A549 (cell line): ENCODE data around the gene HPN. TPM values are rescaled to one million over a fixed set of nuclear protein-coding genes. Genes with fewer than 3 reads are reported as not detected.

Experiments
- ATAC-seq, 2 experiments: fragments of 200-7000 bp in 1 of 2; fragments of >200 bp in 1 of 2; cut with Nextera tagmentation in 1 of 2; cut with Tn5 transposase in 1 of 2; 3 replicates each; pipeline versions ENCODE4 v1.8.0 to v1.9.1; 2018 to 2020; ENCODE audit warnings: mild to moderate bottlenecking in 1 of 2, moderate library complexity in 1 of 2
- CTCF ChIA-PET: fragments of 300-600 bp; sonication (Branson Sonifier 250); formaldehyde crosslinking; extraction: SDS; loops from one replicate; lab custom pipeline; 2021; ENCODE audit warnings: antibody characterized with exemption, inconsistent platforms; lab: Yijun Ruan, JAX
- POLR2A ChIA-PET: fragments of 350-600 bp; formaldehyde crosslinking; extraction: SDS; loops from one replicate; lab custom pipeline; 2021; ENCODE audit warnings: antibody characterized with exemption, inconsistent platforms; lab: Yijun Ruan, JAX
- DNase-seq, 2 experiments: peaks; one replicate each; pipeline versions ENCODE4 v3.0.0 to v3.0.0-alpha.2; 2011 to 2016; ENCODE audit warnings: low read depth in 1 of 2, low spot score in 1 of 2
- FAIRE-seq: peaks from 2 replicates; lab custom pipeline; 2011; peaks lifted over from hg19 to GRCh38; lab: Jason Lieb, UNC
- H3K27ac ChIP-seq, 2 experiments: fragments of >200 bp; sonication (Bioruptor Twin); formaldehyde crosslinking; 3 replicates each; pipeline ENCODE4 v1.5.1; 2016 to 2017
- H3K4me1 ChIP-seq: fragments of >200 bp; sonication (Bioruptor Twin); formaldehyde crosslinking; 3 replicates; pipeline ENCODE4 v1.6.1; 2016
- H3K4me2 ChIP-seq: fragments of >200 bp; sonication (Bioruptor Twin); formaldehyde crosslinking; 3 replicates; pipeline ENCODE4 v1.6.1; 2016
- H3K4me3 ChIP-seq: fragments of >200 bp; sonication (Bioruptor Twin); formaldehyde crosslinking; 3 replicates; pipeline ENCODE4 v1.5.1; 2016
- H3K9me3 ChIP-seq: fragments of >200 bp; sonication (Bioruptor Twin); formaldehyde crosslinking; 3 replicates; pipeline ENCODE4 v1.6.1; 2016
- CHD4 ChIP-seq: fragments of 200-600 bp; sonication (generic); IDR thresholded peaks from 2 replicates; pipeline ENCODE4 v1.6.1; 2016; ENCODE audit warnings: antibody characterized with exemption, mild to moderate bottlenecking, borderline replicate concordance
- FOSL2 ChIP-seq, 2 experiments: fragments of 450-650 bp in 1 of 2; fragments of >200 bp in 1 of 2; sonication (Bioruptor Twin) in 1 of 2; formaldehyde crosslinking; IDR thresholded peaks; 2 replicates each; pipeline versions ENCODE4 v1.5.0 to v1.6.1; 2016 to 2020; ENCODE audit warnings: mild to moderate bottlenecking in 1 of 2, moderate library complexity in 1 of 2
- HOXB13 ChIP-seq: fragments of 250-450 bp; sonication (Bioruptor Pico); IDR thresholded peaks from 2 replicates; pipeline ENCODE4 v1.5.0; 2020; ENCODE audit warnings: low read depth, mild to moderate bottlenecking, moderate library complexity
- HOXB5 ChIP-seq: fragments of 250-450 bp; sonication (Bioruptor Pico); IDR thresholded peaks from 2 replicates; pipeline ENCODE4 v1.5.0; 2020; ENCODE audit warnings: mild to moderate bottlenecking, moderate library complexity
- KDM5A ChIP-seq: fragments of 200-600 bp; sonication (generic); IDR thresholded peaks from 2 replicates; pipeline ENCODE4 v1.6.1; 2016; ENCODE audit warnings: antibody characterized with exemption, mild to moderate bottlenecking
- MAFK ChIP-seq: fragments of 450-650 bp; IDR thresholded peaks from 2 replicates; pipeline ENCODE4 v1.6.1; 2014; ENCODE audit not compliant: partially characterized antibody
- PHF8 ChIP-seq: fragments of 200-600 bp; sonication (generic); IDR thresholded peaks from 2 replicates; pipeline ENCODE4 v1.6.1; 2016; ENCODE audit warnings: low read depth, mild to moderate bottlenecking, antibody characterized with exemption, moderate library complexity, borderline replicate concordance
- POLR2AphosphoS2 ChIP-seq: conservative IDR thresholded peaks from 2 replicates; pipeline ENCODE4 v1.6.1; 2012; ENCODE audit warnings: low read length, improper control_type of control experiment, inconsistent platforms
- RAD21 ChIP-seq, 2 experiments: fragments of >200 bp in 1 of 2; sonication (Bioruptor Twin) in 1 of 2; formaldehyde crosslinking in 1 of 2; IDR thresholded peaks in 1 of 2; conservative IDR thresholded peaks in 1 of 2; 2 replicates in 1 of 2; 3 replicates in 1 of 2; pipeline ENCODE4 v1.6.1; 2012 to 2018; ENCODE audit warnings: inconsistent platforms in 1 of 2
- RCOR1 ChIP-seq: fragments of 150-350 bp; IDR thresholded peaks from 2 replicates; pipeline ENCODE4 v1.6.1; 2014; ENCODE audit warnings: antibody characterized with exemption, low read length, low read depth
- RFX5 ChIP-seq: fragments of 450-650 bp; IDR thresholded peaks from 2 replicates; pipeline ENCODE4 v1.7.1; 2014; ENCODE audit warnings: antibody characterized with exemption, mild to moderate bottlenecking, moderate library complexity
- RNF2 ChIP-seq: fragments of 200-600 bp; sonication (generic); IDR thresholded peaks from 2 replicates; pipeline ENCODE4 v1.6.1; 2016; ENCODE audit warnings: low read depth, mild to moderate bottlenecking, antibody characterized with exemption, moderate library complexity, borderline replicate concordance
- SREBF2 ChIP-seq: fragments of 450-650 bp; IDR thresholded peaks from 2 replicates; pipeline ENCODE4 v1.6.1; 2014; ENCODE audit warnings: mild to moderate bottlenecking, moderate library complexity
- ZSCAN20 ChIP-seq: fragments of 250-450 bp; sonication (Bioruptor Pico); IDR thresholded peaks from 2 replicates; pipeline ENCODE4 v1.8.0; 2022; ENCODE audit warnings: mild to moderate bottlenecking, moderate library complexity
- WGBS: methylation state at CpG from one replicate; pipeline ENCODE4 v1.1.6; 2017; ENCODE audit errors: missing lambda C conversion rate; 5-methylcytosine and 5-hydroxymethylcytosine counted together
- polyA plus RNA-seq, 4 experiments: library from polyadenylated mRNA; depleted of rRNA in 3 of 4; stranded (reverse); fragments of >200 nt; fragmentation: RNase III in 1 of 4; extraction: RNeasy Plus Mini Kit Qiagen cat#74134 plus additional on column Dnase treatment in 1 of 4; gene quantifications; 2 replicates in 3 of 4; 3 replicates in 1 of 4; pipeline ENCODE4 v1.2.3, GENCODE V29; 2011 to 2017
- TF ChIP-seq, protein P1 (sequence below): IDR thresholded peaks from 2 replicates; pipeline ENCODE4 v1.6.1; 2012
- TF ChIP-seq, protein P2 (sequence below): fragments of >200 bp; sonication (Bioruptor Twin); formaldehyde crosslinking; IDR thresholded peaks from 3 replicates; pipeline ENCODE4 v1.6.1; 2016
- TF ChIP-seq, protein P3 (sequence below): fragments of 250-450 bp; sonication (Bioruptor Pico); IDR thresholded peaks from 2 replicates; pipeline ENCODE4 v1.5.0; 2021; ENCODE audit warnings: mild to moderate bottlenecking, moderate library complexity, borderline replicate concordance
- TF ChIP-seq, protein P4 (sequence below): fragments of 450-650 bp; IDR thresholded peaks from 2 replicates; pipeline ENCODE4 v1.6.1; 2014; ENCODE audit warnings: antibody characterized with exemption
- TF ChIP-seq, protein P5 (sequence below): IDR thresholded peaks from 2 replicates; pipeline ENCODE4 v1.6.1; 2012

HPN gene
- polyA plus RNA-seq, 2 of the 4 experiments (the other 2 are of a cell fraction) = 0.06 to 0.08 TPM

DNA sequence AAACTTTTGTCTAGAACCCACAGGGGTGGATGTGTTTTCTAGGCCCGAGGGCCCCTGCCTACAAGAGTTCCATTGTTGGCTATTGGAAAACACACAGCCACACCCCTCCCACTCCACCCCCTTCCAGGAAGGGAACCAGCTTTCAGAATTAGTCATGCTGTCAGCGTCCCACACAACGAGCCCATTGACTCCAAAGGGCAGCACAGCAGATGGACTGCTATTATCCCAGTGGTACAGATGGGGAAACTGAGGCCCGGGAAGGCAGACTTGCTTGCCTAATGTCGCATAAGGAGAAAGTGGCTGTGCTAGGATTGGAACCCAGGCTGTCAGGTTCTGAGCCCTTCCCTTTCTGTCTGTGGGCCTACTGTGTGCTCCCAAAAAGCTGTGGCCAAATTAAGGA, 66.0 kb downstream of the HPN start:
- 2% methylated on average over 5 of the region's 5 CpGs for WGBS
- Histone ChIP-seq H3K9me3 (peaks cover 6% of the 10 kb centered on the region; the same call in 1 of the 3 replicates), H3K4me3 (no peak overlapping the region), H3K4me2 (no peak overlapping the region), H3K27ac (no peak overlapping the region), H3K4me1 (peaks cover 6% of the 10 kb centered on the region; the same call in 1 of the 3 replicates)
- CTCF ChIA-PET = interaction anchor here (1.0 to 3.7 kb wide), 7 partner anchors 8 to 63 kb away, joined by 3 to 29 read pairs (median 5); partner anchors contain the start of gene LGI4
- ATAC-seq (no peak), FAIRE-seq (no peak), DNase-seq (peak in 1 of 2 experiments; percentile 55)
- POLR2A ChIA-PET = no interaction called here
- TF ChIP-seq, protein P1, sequence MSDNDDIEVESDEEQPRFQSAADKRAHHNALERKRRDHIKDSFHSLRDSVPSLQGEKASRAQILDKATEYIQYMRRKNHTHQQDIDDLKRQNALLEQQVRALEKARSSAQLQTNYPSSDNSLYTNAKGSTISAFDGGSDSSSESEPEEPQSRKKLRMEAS = no peak
- TF ChIP-seq FOSL2 (IDR thresholded peaks at IDR 0.05) (no peak), FOSL2 (CRISPR knock-in tag; IDR thresholded peaks at IDR 0.05) (0 out of 2 replicates have a peak, but pooled peaks have one; percentile 23), RCOR1 (no peak), CHD4 (0 out of 2 replicates have a peak, but pooled peaks have one; percentile 40), RAD21 (conservative IDR thresholded peaks at IDR 0.05 in 1 of 2, IDR thresholded peaks at IDR 0.05 in 1 of 2) (no peak), POLR2AphosphoS2 (no peak), HOXB5 (CRISPR knock-in tag) (no peak)
- TF ChIP-seq, protein P2, sequence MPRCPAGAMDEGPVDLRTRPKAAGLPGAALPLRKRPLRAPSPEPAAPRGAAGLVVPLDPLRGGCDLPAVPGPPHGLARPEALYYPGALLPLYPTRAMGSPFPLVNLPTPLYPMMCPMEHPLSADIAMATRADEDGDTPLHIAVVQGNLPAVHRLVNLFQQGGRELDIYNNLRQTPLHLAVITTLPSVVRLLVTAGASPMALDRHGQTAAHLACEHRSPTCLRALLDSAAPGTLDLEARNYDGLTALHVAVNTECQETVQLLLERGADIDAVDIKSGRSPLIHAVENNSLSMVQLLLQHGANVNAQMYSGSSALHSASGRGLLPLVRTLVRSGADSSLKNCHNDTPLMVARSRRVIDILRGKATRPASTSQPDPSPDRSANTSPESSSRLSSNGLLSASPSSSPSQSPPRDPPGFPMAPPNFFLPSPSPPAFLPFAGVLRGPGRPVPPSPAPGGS = no peak
- TF ChIP-seq, all 56 proteins: peak for 2

DNA sequence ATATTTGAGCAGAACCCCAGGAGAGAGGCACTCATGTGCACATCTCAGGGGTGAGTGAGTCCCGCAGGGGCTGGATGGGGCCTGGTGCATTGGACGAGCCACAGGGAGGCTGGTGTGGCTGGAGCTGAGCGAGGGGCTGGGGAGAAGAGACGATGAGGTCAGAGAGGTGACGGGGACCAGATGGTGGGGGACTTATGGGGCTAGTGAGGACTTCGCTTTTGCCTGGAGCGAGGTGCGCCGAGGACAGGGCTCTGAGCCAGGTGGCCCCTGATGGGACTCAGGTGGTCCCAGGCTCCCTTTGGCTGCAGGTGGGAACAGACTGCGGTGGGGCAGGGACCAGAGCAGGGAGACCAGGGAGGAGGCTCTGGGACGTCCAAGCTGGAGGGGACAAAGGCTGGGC, 67.2 kb downstream of the HPN start:
- DNase-seq (no peak), FAIRE-seq (no peak), ATAC-seq (no peak)
- Histone ChIP-seq H3K4me3 (no peak overlapping the region), H3K27ac (no peak overlapping the region), H3K4me2 (no peak overlapping the region), H3K9me3 (peaks cover 6% of the 10 kb centered on the region; the same call in 1 of the 3 replicates), H3K4me1 (peaks cover 6% of the 10 kb centered on the region; the same call in 1 of the 3 replicates)
- 73% methylated on average over 11 of the region's 11 CpGs for WGBS
- ChIA-PET POLR2A (no interaction called here), CTCF (interaction anchor here (1.1 to 3.7 kb wide), 5 partner anchors 9 to 64 kb away, joined by 3 to 29 read pairs (median 4); partner anchors contain the start of gene LGI4)
- TF ChIP-seq HOXB13 (no peak), ZSCAN20 (CRISPR knock-in tag) (no peak), KDM5A (no peak), RAD21 (conservative IDR thresholded peaks at IDR 0.05 in 1 of 2, IDR thresholded peaks at IDR 0.05 in 1 of 2) (no peak), RNF2 (no peak), MAFK (no peak), PHF8 (no peak), FOSL2 (IDR thresholded peaks at IDR 0.05) (no peak), FOSL2 (CRISPR knock-in tag; IDR thresholded peaks at IDR 0.05) (no peak), RFX5 (no peak), SREBF2 (no peak)
- TF ChIP-seq, protein P3, sequence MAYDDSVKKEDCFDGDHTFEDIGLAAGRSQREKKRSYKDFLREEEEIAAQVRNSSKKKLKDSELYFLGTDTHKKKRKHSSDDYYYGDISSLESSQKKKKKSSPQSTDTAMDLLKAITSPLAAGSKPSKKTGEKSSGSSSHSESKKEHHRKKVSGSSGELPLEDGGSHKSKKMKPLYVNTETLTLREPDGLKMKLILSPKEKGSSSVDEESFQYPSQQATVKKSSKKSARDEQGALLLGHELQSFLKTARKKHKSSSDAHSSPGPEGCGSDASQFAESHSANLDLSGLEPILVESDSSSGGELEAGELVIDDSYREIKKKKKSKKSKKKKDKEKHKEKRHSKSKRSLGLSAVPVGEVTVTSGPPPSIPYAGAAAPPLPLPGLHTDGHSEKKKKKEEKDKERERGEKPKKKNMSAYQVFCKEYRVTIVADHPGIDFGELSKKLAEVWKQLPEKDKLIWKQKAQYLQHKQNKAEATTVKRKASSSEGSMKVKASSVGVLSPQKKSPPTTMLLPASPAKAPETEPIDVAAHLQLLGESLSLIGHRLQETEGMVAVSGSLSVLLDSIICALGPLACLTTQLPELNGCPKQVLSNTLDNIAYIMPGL (CRISPR knock-in tag) = no peak
- TF ChIP-seq, protein P4, sequence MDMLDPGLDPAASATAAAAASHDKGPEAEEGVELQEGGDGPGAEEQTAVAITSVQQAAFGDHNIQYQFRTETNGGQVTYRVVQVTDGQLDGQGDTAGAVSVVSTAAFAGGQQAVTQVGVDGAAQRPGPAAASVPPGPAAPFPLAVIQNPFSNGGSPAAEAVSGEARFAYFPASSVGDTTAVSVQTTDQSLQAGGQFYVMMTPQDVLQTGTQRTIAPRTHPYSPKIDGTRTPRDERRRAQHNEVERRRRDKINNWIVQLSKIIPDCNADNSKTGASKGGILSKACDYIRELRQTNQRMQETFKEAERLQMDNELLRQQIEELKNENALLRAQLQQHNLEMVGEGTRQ = no peak
- TF ChIP-seq, protein P5, sequence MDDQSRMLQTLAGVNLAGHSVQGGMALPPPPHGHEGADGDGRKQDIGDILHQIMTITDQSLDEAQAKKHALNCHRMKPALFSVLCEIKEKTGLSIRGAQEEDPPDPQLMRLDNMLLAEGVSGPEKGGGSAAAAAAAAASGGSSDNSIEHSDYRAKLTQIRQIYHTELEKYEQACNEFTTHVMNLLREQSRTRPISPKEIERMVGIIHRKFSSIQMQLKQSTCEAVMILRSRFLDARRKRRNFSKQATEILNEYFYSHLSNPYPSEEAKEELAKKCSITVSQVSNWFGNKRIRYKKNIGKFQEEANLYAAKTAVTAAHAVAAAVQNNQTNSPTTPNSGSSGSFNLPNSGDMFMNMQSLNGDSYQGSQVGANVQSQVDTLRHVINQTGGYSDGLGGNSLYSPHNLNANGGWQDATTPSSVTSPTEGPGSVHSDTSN = no peak
- TF ChIP-seq, protein P2 = no peak
